Suprapubic skin (tissue), 4 donors: ENCODE results near the gene ZYG11A.

ENCODE experiments used
- POLR2A ChIP-seq, 2 donors: fragments of 450-650 bp; IDR thresholded peaks; one replicate each; pipeline ENCODE4 v1.6.1; 2017; ENCODE audit warnings: antibody characterized with exemption in 2 of 2, mild to moderate bottlenecking in 2 of 2, moderate library complexity in 2 of 2
- POLR2AphosphoS5 ChIP-seq, 3 donors: sonication (generic); formaldehyde crosslinking; IDR thresholded peaks; one replicate each; pipeline ENCODE4 v1.6.1; 2017; ENCODE audit warnings: antibody characterized with exemption in 3 of 3
- TF ChIP-seq, protein P1 (sequence below), 2 donors: fragments of 200-600 bp in 1 of 2; fragments of 450-650 bp in 1 of 2; sonication (generic) in 1 of 2; IDR thresholded peaks; one replicate each; pipeline ENCODE4 v1.5.1; 2016 to 2019; ENCODE audit warnings: antibody characterized with exemption in 2 of 2, mild to moderate bottlenecking in 1 of 2, moderate library complexity in 1 of 2

GRCh38 chr1:52877554-52877953 lies 35.0 kb downstream of the ZYG11A start:
- TF ChIP-seq POLR2AphosphoS5 (IDR thresholded peaks at IDR 0.05) (no peak), POLR2A (IDR thresholded peaks at IDR 0.05) (no peak)
- TF ChIP-seq, protein P1, sequence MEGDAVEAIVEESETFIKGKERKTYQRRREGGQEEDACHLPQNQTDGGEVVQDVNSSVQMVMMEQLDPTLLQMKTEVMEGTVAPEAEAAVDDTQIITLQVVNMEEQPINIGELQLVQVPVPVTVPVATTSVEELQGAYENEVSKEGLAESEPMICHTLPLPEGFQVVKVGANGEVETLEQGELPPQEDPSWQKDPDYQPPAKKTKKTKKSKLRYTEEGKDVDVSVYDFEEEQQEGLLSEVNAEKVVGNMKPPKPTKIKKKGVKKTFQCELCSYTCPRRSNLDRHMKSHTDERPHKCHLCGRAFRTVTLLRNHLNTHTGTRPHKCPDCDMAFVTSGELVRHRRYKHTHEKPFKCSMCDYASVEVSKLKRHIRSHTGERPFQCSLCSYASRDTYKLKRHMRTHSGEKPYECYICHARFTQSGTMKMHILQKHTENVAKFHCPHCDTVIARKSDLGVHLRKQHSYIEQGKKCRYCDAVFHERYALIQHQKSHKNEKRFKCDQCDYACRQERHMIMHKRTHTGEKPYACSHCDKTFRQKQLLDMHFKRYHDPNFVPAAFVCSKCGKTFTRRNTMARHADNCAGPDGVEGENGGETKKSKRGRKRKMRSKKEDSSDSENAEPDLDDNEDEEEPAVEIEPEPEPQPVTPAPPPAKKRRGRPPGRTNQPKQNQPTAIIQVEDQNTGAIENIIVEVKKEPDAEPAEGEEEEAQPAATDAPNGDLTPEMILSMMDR (IDR thresholded peaks at IDR 0.05) = no peak
